BJ (cell line): Measurements from ENCODE around the gene DMXL2. TPM values are rescaled to one million over a fixed set of nuclear protein-coding genes. Genes with fewer than 3 reads are reported as not detected.

ENCODE experiments used
- CTCF ChIA-PET: fragments of 350-600 bp; formaldehyde crosslinking; extraction: SDS; loops from one replicate; lab custom pipeline; 2021; ENCODE audit warnings: antibody characterized with exemption, inconsistent platforms; lab: Yijun Ruan, JAX
- POLR2A ChIA-PET: fragments of 300-600 bp; sonication (Branson Sonifier 250); formaldehyde crosslinking; extraction: SDS; loops from one replicate; lab custom pipeline; 2021; ENCODE audit warnings: antibody characterized with exemption; lab: Charles Lee
- DNase-seq: peaks from one replicate; pipeline ENCODE4 v3.0.0-alpha.2; 2011; ENCODE audit warnings: low read depth
- H3K27me3 ChIP-seq: 2 replicates; pipeline ENCODE4 v1.6.0; 2011; ENCODE audit warnings: low read length; ENCODE audit not compliant: control insufficient read depth, insufficient read depth
- H3K36me3 ChIP-seq: 2 replicates; pipeline ENCODE4 v1.5.1; 2011; ENCODE audit warnings: low read length; ENCODE audit not compliant: control insufficient read depth, insufficient read depth
- H3K4me3 ChIP-seq: 2 replicates; pipeline ENCODE4 v1.5.1; 2011; ENCODE audit warnings: low read depth, mild to moderate bottlenecking, control low read depth, low read length
- CTCF ChIP-seq: IDR thresholded peaks from 2 replicates; pipeline ENCODE4 v1.5.1; 2011; ENCODE audit warnings: low read depth, mild to moderate bottlenecking, control low read depth, inconsistent platforms, low read length, moderate library complexity; ENCODE audit not compliant: insufficient read depth
- polyA plus RNA-seq: library from polyadenylated mRNA; depleted of rRNA; stranded (reverse); fragments of >200 nt; gene quantifications from 2 replicates; pipeline ENCODE4 v1.2.3, GENCODE V29; 2011

Gene DMXL2
- polyA plus RNA-seq, 1 experiment: 3.8 TPM

GRCh38 chr15:51536965-51537574, 85.5 kb downstream of the DMXL2 start:
- H3K27me3 ChIP-seq: no peaks in the 10 kb centered on the region
- H3K4me3 ChIP-seq: no peak overlapping the region
- TF ChIP-seq CTCF: peak; percentile 71
- DNase-seq: peak; percentile 2
- ChIA-PET POLR2A (interaction anchor here (1.0 kb wide), 1 partner anchor 84 kb away, joined by 3 read pairs; no protein-coding TSS in a partner anchor), CTCF (interaction anchor here (0.6 to 3.2 kb wide), 16 partner anchors 8 to 761 kb away, joined by 3 to 21 read pairs (median 4); partner anchors contain the start of gene DMXL2)
- H3K36me3 ChIP-seq: no peaks in the 10 kb centered on the region

- no peak for TF ChIP-seq CTCF
- Histone ChIP-seq H3K36me3 (no peaks in the 10 kb centered on the region), H3K27me3 (no peaks in the 10 kb centered on the region), H3K4me3 (no peak overlapping the region)
- POLR2A ChIA-PET: no interaction called here
- no peak for DNase-seq
- CTCF ChIA-PET: interaction anchor here (1.6 kb wide), 1 partner anchor 87 kb away, joined by 6 read pairs; the partner anchor contains the start of gene DMXL2
Measured at GRCh38 chr15:51533672-51534398, 88.7 kb downstream of the DMXL2 start.

- no peak for DNase-seq
- H3K27me3 ChIP-seq: no peaks in the 10 kb centered on the region
- TF ChIP-seq CTCF: no peak
- POLR2A ChIA-PET: no interaction called here
- CTCF ChIA-PET: interaction anchor here (0.7 to 2.7 kb wide), 2 partner anchors 10 to 27 kb away, joined by 3 to 11 read pairs; no protein-coding TSS in a partner anchor
- H3K4me3 ChIP-seq: no peak overlapping the region
- H3K36me3 ChIP-seq: peaks cover 2% of the 10 kb centered on the region; the same call in 1 of the 2 replicates
Measured at GRCh38 chr15:51526955-51527354, 95.6 kb downstream of the DMXL2 start.

GRCh38 chr15:51524376-51524775, 98.2 kb downstream of the DMXL2 start:
- Histone ChIP-seq H3K4me3 (no peak overlapping the region), H3K27me3 (no peaks in the 10 kb centered on the region), H3K36me3 (peaks cover 2% of the 10 kb centered on the region; the same call in 1 of the 2 replicates)
- TF ChIP-seq CTCF: no peak
- CTCF ChIA-PET: interaction anchor here (5.8 kb wide), 1 partner anchor 12 kb away, joined by 21 read pairs; no protein-coding TSS in a partner anchor
- POLR2A ChIA-PET: no interaction called here
- no peak for DNase-seq

- no peak for DNase-seq
- ChIA-PET CTCF (no interaction called here), POLR2A (no interaction called here)
- Histone ChIP-seq H3K36me3 (no peaks in the 10 kb centered on the region), H3K4me3 (no peak overlapping the region), H3K27me3 (no peaks in the 10 kb centered on the region)
- no peak for TF ChIP-seq CTCF
Measured at GRCh38 chr15:51516291-51516690, 106.3 kb downstream of the DMXL2 start.
